T1000 (cell line): ENCODE measurements around the gene NUP214.
"Not testable (repeated sequence)": the region's sequence is repeated elsewhere in the genome, so short reads cannot be mapped to it uniquely, and the experiment has no call there.

Source experiments
- DNase-seq: peaks from one replicate; lab custom pipeline; 2025; ENCODE audit warnings: mixed read lengths; lab: John Stamatoyannopoulos, UW

Gene NUP214

DNA sequence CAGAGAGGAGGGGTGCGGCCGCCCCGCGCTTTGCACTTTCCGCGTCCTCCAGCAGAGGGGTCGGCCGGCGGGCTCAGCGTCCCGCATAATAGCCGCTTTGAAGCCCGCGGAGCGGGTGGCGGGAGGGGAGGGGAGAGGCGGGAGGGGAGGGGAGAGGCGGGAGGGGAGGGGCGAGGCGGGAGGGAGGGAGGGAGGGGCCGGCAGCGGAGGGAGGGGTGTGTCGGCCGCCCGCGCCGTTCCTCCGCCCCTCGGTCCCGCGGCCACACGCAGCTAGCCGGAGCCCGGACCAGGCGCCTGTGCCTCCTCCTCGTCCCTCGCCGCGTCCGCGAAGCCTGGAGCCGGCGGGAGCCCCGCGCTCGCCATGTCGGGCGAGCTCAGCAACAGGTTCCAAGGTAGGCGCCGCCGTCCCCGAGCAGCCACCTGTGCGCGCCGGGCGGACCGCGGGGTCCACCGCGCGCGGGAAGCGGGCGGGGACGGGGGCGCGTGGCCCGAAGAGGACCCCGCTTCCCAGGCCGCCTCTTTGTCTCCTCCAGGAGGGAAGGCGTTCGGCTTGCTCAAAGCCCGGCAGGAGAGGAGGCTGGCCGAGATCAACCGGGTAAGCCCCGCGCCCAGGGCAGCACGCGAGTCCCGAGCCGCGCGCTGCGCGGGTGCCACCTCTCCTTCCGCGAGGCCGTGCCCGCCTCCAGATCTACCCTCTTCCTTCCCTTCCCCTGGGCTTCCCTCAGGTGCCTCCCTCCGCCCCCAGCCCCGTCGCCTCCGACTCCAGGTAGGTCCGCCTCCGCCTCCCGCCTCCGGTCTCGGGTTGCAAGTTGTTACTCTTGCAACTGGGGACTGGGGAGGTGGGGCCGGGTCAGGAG is 28.9 kb upstream of the NUP214 start, which contains the start of gene AIF1L:
TSS of gene AIF1L (plus strand) at position 263 of the 857 bp plus-strand sequence. CDS start at position 362, 99 bp downstream.
- DNase-seq: no peak

DNA sequence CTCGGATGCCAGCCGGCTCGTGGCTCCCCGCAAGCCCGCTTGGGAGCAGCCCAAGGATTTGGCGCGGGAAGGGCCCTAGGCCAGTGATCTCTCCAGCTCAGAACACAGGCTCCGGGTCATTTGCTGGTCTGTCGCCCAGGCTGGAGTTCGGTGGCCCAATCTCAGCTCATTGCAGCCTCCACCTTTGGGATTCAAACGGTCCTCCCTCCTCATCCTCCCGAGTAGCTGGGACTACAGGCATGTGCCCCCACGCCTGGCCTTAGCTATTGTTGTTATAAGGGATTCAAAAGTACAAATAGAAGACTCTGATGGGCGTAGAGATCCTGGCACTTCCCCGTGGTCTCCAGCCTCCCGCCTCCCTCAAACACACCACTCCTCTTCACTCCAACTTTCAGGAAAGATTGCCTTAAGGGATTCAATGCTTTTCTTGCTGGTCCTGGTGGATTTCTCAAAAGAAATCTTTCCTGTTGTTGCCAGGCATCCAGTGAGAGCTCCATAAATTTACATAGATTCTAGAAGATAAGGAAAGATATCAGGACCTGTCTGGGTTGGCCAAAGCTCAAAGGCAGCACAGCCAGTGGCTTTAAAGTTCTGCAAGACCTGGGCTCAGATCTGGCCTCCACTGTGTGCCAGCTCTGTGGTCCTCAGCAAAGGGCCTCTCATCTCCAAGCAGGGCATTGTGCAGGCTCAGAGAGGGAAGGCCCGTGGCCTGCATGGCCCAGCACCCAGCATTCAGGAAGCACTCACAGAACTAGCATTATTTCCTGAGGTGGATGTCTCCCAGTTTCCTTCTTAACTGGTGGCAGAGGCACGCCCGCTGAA is 28.0 kb upstream of the NUP214 start:
- no peak for DNase-seq

DNA sequence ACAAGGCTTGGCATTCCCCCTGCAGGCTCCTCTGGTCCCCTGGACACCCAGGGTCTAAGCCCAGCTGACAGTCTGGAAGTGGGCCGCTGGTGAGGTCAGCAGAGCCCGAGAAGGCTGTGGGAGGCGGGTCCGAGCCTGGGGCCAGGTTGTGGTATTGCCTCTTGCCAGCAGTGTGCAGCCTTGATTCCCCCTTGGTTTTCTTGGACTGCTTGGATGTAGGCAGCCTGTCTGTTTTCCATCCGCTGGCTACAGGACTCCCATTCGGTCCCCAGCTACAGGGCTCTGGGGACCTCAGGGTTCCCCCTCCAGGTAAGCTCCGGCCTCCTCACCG is 27.5 kb upstream of the NUP214 start:
- no peak for DNase-seq

DNA sequence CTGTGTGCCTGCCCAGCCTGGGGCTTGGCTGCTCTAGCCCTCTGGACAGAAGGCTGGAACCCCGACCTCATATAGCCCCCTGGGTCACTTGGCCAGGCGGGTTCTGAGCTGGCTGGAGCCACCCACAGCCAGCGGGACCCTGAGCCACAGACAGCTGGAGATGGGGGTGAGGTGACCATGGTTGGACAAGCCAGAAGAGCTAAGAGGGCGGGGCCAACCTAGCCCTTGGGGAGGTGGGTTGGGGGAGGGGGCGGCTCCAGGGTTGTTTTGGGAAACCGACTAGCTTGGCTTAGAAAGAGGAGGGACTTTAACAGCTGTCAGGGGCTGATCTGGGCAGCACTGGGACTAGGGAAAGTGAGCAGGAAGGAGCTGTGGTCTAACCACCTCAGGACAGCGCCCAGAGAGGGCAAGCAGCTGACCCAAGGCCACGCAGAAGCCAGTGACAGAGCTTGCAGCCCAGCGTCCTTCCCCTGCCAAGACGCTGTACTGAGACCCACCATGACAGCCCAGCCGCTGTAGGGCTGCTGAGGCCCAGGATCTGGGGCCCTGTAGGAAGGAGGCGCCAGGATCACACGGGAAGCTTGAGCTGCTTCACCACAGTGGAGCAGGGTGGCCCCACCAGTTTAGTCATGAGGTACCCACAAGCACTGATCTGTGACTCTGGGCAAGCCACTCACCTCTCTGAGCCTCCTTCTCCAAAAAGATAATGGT is 26.8 kb upstream of the NUP214 start:
- DNase-seq: no peak

DNA sequence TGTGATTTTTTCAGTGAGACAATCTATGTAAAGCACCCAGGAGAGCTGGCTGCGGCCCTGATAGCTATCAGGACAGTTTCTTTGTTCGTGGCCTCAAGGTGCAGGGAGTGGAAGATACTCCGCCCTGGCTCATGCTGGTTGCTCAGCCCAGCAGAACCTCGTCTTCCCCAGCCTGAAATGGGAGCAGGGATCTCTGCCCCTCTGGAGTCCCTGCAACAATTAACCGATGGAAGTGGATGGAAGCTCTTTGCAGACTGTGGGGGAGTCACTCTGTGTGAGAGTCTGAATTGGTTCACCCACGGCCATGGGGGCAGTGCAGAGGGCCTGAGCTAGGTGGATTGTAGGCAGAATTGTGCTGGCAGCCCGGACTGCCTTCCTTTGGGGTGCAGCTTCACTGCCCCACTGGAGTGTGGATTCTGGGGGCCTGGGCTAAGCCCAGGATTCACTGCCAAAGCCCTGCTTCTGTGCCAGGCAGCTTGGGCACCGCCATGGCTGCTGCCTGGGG is 26.2 kb upstream of the NUP214 start:
- DNase-seq: no peak

DNA sequence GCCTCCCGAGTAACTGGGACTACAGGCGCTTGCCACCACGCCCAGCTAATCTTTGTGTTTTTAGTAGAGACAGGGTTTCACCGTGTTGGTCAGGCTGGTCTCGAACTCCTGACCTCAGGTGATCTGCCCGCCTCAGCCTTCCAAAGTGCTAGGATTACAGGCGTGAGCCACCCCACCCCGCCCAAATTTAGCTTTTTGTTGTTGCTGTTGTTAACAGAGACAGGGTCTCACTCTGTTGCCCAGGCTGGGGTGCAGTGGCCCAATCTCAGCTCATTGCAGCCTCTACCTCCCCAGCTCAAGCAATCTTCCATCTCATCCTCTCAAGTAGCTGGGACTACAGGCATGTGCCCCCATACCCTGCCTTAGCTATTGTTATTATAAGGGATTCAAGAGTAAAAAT is 25.5 kb upstream of the NUP214 start:
- DNase-seq: not testable (repeated sequence)

DNA sequence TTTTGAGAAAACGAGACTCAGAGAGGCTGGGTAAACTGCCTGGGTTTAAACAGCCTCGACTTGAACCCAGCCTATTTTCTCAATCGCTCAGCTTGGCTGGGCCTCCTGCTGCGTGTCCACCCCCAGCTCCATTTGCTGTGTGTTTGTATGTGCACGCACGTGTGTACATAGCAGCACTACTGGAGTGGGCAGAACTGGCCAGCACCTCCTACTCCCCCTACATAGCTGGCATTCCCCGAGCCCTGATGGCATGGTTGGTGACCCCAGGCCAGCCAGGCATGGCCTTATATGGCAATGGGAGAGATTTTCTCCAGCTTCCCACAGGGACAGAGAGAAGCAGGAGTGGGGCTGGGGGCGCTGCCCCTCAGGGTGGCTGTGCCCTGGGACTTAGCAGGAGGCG is 24.9 kb upstream of the NUP214 start:
- DNase-seq: no peak

DNA sequence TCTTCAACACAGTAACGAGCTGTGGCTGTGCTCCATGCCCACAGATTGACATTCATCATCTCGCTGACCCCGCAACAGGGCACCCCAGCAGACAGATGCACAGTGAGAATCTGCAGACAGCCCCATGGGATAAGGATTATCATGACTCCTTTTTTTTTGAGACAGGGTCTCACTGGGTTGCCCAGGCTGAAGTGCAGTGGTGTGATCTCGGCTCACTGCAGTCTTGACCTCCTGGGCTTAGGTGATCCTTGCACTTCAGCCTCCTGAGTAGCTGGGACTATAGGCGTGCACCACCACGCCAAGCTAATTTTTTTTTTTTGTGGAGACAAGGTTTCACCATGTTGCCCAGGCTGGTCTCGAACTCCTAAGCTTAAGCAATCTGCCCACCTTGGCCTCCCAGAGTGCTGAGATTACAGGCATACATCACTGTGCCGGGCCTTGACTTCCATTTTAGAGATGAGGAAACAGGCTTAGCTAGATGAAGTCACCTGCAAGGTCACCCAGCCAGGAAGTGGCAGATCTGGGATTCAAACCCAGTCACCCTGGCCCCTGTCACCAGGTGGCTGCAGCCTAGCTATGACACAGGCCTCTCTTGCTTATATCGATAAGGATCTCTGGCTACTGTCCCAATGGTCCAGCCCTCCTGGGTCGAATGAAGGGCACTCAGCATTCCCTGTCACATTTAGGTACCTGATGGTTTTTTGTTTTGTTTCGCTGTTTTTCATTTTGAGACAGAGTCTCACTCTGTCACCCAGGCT is 24.0 kb upstream of the NUP214 start:
- no peak for DNase-seq

DNA sequence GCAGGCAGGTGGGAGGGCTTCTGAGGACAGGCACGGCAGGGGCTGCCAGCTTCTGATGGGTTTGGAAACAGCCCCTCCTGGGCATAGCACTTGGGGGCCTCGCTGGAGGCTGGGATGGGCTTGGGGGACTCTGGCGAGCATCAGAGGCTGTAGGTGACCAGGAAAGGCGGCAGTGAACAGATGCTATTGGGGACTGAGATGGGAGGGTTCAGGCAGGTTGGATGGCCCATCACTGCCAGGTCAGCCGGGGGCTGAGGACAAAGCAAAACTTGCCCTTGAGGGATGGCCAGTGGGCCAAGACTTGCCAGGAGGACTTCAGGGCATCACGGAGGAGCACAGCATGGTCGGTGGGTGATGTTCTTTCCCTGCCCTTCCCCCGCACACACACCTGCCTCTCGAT is 22.4 kb upstream of the NUP214 start:
- no peak for DNase-seq

DNA sequence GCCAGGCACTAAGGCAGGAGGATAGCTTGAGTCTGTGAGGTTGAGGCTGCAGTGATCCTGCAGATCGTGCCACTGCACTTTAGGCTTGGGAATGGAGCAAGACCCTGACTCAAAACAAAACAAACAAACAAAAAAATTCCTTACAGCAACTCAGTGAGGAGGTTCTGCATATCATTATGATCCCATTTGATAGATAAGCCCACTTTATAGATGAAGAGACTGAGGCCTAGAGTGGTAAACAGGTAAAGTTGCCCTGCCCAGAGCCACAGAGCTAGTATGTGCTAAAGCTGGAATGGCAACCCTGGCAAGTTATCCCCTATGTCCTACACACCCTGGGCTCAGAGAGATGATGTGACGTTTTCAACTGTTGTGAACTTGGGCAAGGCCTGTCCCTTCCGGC is 21.9 kb upstream of the NUP214 start:
- DNase-seq: no peak

DNA sequence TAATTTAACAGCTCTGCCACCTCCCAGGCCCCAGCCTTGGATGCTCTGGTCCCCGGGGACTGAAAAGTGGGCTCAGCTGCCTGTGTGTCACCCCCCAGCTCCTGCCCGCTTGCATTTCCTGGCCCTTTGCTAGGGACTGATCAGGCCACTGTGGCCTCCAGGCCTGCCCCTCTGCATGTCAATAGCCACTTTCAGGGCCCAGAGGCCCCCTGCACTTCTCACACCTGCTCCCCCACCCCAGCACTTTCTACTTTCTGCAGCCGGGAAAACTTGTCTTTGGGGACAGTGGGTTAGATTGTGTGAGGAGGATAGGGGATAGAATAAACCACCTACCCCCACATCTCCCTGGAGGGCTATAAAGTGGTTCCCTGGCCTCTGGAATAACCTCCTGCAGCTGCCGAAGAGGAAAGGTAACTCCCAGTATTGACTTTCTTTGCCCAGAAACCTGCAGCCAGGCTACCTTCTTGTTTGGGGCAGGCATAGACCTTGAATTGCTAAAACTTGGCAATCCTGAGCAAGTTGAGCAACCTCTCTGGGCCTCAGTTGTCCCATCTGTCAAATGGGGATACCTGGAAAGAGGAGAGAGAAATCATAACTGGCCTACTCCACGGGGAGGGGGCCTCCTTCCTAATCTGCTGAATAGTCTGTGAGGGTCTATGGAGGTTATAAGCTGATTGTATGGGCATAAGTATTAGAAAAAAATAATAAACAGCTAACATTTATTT is 21.2 kb upstream of the NUP214 start:
- DNase-seq: no peak

DNA sequence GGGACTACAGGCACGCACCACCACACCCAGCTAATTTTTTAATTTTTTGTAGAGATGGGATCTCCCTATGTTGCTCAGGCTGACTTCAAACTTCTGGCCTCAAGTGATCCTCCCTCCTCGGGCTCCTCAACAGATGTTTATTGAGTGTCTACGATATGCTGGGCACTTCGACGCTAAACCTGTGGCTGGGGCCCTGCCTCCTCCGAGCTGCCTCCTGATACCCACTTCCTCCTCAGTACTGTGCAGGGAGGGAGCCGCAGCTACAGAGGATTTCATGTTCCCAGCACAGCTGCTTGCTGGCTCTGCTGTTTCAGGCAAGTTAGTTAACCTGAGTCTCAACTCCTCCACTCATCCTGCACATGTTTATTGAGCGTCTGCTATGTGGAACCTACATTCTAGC is 19.4 kb upstream of the NUP214 start:
- no peak for DNase-seq

DNA sequence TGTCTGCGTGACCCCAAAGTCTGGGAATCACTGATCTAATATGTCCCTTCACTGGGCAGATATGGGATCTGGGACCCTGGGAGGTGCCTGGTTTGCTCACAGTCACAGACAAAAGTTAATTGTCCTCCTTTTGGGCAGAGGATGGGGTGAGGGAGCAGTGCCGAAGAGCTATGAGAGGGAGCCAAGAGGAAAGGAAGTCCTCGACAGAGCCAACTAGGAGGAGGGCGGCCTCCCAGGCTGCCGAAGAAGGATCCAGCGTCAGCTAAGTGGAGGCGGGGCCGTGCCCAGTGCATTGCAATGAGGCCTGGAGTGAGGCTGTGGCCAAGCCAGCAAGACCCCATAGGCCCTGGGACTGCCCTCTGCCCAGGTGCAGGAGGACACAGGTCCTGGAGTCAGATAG is 17.6 kb upstream of the NUP214 start:
- no peak for DNase-seq

DNA sequence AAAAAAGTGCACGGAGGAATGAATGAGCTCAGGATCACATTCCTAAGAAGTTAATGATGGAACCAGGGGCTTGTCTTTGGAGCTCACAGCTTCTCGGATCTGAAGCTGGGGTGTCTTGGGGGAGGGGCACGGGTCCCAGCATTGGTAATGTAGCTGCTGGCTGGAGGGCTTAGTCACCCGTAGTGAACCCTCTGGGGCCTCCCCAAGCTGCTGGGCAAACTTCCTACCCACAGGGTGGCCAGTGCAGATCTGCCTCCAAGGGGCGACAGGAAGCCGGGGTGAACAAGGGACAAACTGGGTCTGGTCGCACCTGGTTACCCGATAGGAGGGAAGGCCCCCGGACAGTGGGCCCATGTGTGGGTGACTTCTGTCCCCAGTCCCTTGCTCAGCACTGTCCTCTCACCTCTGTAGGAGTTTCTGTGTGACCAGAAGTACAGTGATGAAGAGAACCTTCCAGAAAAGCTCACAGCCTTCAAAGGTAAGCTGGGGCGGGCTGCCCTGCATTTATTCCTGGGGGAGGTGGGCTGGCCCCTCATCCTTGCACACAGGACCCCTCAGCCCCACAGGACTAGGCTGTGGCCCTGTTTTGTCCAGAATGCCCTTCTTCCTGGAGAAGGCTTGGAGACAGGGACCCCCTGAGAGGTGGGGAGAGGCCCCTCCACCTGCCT is 14.1 kb upstream of the NUP214 start:
- DNase-seq: no peak

DNA sequence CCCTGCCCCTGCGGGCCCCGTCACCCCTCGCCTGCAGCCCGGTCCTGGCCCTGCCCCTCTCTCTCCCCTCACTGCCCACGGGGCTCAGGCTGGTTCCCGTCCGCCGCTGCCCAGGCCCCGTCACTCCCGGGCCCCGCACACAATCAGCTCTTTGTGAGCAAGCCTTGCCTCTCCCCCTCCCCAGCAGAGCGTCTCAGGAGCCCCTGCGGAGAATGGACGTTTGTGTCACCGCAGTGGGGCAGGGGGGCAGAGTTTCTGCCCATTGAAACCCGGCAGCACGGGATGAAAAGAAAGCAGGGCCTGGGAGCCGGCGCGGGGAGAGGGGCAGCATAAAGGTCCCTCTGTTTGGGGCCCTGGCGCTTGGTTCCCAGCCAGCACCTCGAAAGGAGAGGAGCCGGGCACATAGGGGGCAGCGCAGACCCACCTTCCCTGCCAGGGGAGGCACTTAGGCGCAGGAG is 13.5 kb upstream of the NUP214 start:
- DNase-seq: no peak

DNA sequence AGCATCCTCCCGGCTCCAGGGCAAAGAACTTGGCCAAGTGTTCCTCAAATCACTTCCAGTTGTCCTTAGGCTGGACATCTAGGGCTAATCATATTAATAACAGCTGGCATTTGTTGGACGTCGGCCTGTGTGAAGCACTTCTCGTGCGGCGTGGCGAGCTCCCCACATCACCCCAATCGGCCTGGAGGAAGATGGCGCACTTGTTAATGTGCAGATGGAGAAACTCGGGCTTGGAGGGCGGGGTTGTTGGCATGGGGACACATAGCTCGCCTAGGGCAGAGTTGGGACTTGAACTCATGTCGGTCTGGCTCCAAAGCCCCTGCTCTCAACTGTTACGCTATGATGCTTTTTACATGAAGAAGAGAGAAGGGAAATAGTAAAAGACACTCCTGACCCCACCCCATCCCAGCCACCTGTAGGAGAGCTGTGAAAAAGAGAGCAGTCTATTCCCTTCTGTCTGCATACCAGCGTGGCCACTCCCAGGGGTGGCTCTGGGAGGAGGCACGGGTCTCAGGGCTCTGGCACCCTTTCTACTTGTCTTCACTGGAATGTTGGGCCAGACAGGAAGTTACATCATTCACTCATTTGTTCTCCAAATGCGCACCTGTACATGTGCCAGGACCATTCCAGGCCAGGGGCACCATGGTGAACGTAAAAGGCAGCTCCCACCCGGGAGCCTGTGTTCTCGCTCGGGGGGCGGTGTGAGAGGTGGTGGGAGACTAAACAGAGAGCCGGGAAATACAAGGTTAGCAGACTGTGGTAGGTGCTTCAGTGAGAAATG is 12.8 kb upstream of the NUP214 start:
- no peak for DNase-seq

DNA sequence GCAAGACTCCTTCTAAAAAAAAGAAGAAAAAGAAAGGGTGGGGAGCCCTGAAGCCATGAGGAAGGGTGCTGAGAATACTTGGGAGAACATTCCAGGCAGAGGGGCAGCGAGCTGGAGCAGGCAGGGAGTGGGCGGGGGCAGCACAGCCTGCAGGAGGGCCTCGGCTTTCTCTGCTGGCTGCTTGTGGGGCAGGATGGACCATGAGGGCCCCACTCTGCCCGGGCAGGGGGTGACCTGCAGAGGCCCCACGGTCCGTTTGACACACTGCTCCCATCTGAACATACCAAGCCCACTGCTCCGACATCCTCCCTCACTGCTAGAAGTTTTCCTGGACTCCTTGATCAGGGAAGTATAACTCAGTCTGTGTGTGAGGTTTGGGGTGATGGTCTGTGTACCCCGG is 11.7 kb upstream of the NUP214 start:
- DNase-seq: no peak

DNA sequence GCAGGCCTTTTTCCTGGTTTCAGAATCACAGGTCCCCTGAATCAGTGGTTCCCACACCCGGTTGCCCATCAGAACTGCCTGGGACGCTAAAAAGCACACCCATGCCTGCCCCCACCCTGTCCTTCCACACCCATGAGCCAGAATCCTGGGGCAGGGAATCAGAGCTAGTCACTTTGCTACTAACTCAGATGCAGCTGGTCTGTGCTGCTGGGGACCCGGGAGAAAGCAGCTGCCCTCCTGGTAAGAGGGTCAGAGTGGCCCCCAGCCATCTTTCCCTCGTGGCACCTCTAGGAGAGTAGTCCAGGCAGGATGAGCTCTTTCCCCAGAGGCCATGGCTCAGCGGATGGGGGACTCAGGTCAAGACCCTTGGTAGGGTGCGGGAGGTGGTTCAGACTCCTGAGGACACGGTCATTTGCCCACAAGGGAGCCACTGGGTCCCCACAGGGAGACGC is 11.3 kb upstream of the NUP214 start:
- DNase-seq: no peak

DNA sequence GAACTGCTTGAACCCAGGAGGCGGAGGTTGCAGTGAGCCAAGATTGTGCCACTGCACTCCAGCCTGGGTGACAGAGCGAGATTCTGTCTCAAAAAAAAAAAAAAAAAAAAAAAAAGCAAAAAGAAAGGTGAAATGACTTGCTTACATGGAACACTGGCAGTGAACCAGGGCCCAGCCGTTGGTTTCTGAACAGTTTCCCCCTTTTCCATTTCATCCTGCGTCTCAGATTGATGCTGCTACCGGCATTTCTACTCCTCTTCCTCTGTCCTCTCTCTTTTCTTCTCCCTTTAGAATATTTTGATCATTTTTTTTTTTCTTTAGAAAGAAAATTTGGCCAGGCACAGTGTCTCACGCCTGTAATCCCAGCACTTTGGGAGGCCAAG is 10.0 kb upstream of the NUP214 start:
- DNase-seq: not testable (repeated sequence)
